Natural killer cell (primary cell): ENCODE measurements around the gene MOB1A. TPM values are rescaled to one million over a fixed set of nuclear protein-coding genes. Genes with fewer than 3 reads are reported as not detected.

ENCODE experiments used
- ATAC-seq, 3 donors: fragments of 150-1000 bp in 2 of 3; fragments of 200-7000 bp in 1 of 3; cut with Tn5 transposase; 1 replicate in 1 of 3; 2 replicates in 2 of 3; pipeline ENCODE4 v1.10.0; 2021; ENCODE audit warnings: mild to moderate bottlenecking in 2 of 3, moderate library complexity in 2 of 3
- DNase-seq, 2 donors: peaks; one replicate each; pipeline versions ENCODE4 v3.0.0 to v3.0.0-alpha.2; 2013 to 2021; ENCODE audit warnings: mixed read lengths in 1 of 2
- H3K27ac ChIP-seq: one replicate; pipeline ENCODE4 v1.5.1; 2013; ENCODE audit warnings: mild to moderate bottlenecking, low read length
- H3K27me3 ChIP-seq: one replicate; pipeline ENCODE4 v1.6.1; 2013; ENCODE audit warnings: low read length; ENCODE audit not compliant: control insufficient read depth, insufficient read depth
- H3K36me3 ChIP-seq: one replicate; pipeline ENCODE4 v1.6.1; 2013; ENCODE audit warnings: low read length; ENCODE audit not compliant: control insufficient read depth, insufficient read depth
- H3K4me1 ChIP-seq: one replicate; pipeline ENCODE4 v1.6.1; 2013; ENCODE audit warnings: low read length; ENCODE audit not compliant: control insufficient read depth, insufficient read depth
- H3K4me3 ChIP-seq: one replicate; pipeline ENCODE4 v1.5.1; 2013; ENCODE audit warnings: low read length
- H3K9me3 ChIP-seq: one replicate; pipeline ENCODE4 v1.6.1; 2013; ENCODE audit warnings: low read length; ENCODE audit not compliant: control insufficient read depth, insufficient read depth
- H3K27ac Mint-ChIP-seq, 2 donors: one replicate each; pipeline ENCODE4 v1.8.0; 2022; ENCODE audit warnings: mild to moderate bottlenecking in 2 of 2, mixed read lengths in 2 of 2, moderate library complexity in 1 of 2
- H3K27me3 Mint-ChIP-seq, 2 donors: one replicate each; pipeline ENCODE4 v1.8.0; 2022; ENCODE audit warnings: low read depth in 2 of 2, mixed read lengths in 2 of 2
- H3K36me3 Mint-ChIP-seq: one replicate; pipeline ENCODE4 v1.8.0; 2022; ENCODE audit warnings: mixed read lengths
- H3K4me1 Mint-ChIP-seq, 2 donors: one replicate each; pipeline ENCODE4 v1.8.0; 2022; ENCODE audit warnings: mixed read lengths in 2 of 2
- H3K4me3 Mint-ChIP-seq: one replicate; pipeline ENCODE4 v1.8.0; 2022; ENCODE audit warnings: mild to moderate bottlenecking, moderate library complexity, mixed read lengths
- H3K9me3 Mint-ChIP-seq, 2 donors: one replicate each; pipeline ENCODE4 v1.8.0; 2022; ENCODE audit warnings: mixed read lengths in 2 of 2
- CTCF ChIP-seq: fragments of 200-600 bp; IDR thresholded peaks from one replicate; pipeline ENCODE4 v1.8.0; 2022; ENCODE audit warnings: antibody characterized with exemption
- WGBS: methylation state at CpG from one replicate; pipeline ENCODE4 v1.1.7; 2013; ENCODE audit warnings: missing lambda C conversion rate; ENCODE audit not compliant: insufficient coverage; 5-methylcytosine and 5-hydroxymethylcytosine counted together
- intact Hi-C: fragments of 100-400 bp; cut with micrococcal nuclease; formaldehyde crosslinking; loops from one replicate; pipeline ENCODE4 v1.14.2; 2022
- total RNA-seq, 4 donors: library from RNA; stranded (reverse); fragments of 120-200 nt in 1 of 4; gene quantifications; one replicate each; pipeline versions ENCODE4 v1.2.3 to v1.2.4, GENCODE V29; 2013 to 2022

MOB1A gene
- total RNA-seq, 3 donors from 2014 or later (not counting 1 experiment from before 2014, with no cell fraction given), result 211 to 239 (median 222) TPM

DNA sequence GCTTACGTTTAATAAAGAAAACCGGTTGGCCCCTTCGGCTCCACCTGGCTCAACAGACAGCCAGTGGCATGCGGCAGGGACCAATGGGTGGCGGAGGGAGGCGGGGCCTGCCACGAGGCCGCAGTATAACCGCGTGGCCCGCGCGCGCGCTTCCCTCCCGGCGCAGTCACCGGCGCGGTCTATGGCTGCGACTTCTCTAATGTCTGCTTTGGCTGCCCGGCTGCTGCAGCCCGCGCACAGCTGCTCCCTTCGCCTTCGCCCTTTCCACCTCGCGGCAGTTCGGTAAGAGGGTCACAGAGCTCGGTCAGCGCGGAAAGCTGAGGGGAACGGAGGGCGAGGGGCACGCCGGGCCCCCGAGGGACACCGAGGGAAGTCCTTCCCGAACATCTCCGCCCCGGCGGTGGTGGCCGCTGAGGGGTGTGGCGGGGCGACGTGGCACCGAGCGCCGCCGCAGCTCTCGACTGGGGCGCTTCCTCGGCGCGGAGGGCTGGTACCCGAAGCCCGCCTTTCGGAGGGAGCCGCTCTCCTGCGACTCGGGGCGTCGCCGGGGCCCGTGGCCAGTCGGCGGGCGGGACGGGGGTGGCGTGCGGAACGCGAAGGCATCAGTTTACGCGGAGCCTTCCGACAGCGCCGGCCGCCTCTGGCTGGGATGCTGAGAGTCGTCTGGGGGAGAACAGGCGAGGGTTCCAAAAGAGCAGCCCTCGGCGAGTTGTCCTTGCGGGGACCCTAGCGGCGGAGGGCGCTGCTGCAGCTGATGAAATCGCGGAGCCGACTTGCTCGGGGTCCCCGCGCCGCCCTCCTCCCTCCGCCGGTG lies 20.0 kb upstream of the MOB1A start, which contains the start of gene MTHFD2:
MTHFD2 (plus strand) TSS at position 155 of the 814 bp plus-strand sequence; CDS start at position 182, 27 bp downstream.
- peak; percentile 84 to 93 for DNase-seq
- peaks cover 30% of the 10 kb centered on the region in 2 donors for H3K4me1 Mint-ChIP-seq
- under 1% methylated on average over 96 of the region's 96 CpGs for WGBS
- Histone ChIP-seq H3K4me1 (peaks cover 15% of the 10 kb centered on the region), H3K27me3 (no peaks in the 10 kb centered on the region), H3K9me3 (no peaks in the 10 kb centered on the region), H3K27ac (peak within 1 kb of the TSS; percentile 84), H3K36me3 (no peaks in the 10 kb centered on the region), H3K4me3 (peak within 1 kb of the TSS; percentile 71)
- H3K27me3 Mint-ChIP-seq, result no peaks in the 10 kb centered on the region
- ATAC-seq, result peak; percentile 82 to 95 (median 88)
- intact Hi-C loops, result loop anchor here (1.0 kb wide), 2 partner anchors 8 to 20 kb away; partner anchors contain the start of gene MOB1A
- H3K4me3 Mint-ChIP-seq, result peak within 1 kb of the TSS; percentile 99
- H3K9me3 Mint-ChIP-seq, result no peaks in the 10 kb centered on the region
- TF ChIP-seq CTCF, result peak; percentile 85
- H3K27ac Mint-ChIP-seq, result peak within 1 kb of the TSS; percentile 98 to 99
- H3K36me3 Mint-ChIP-seq, result no peaks in the 10 kb centered on the region

- peaks cover 15% of the 10 kb centered on the region for H3K4me1 ChIP-seq
- H3K27ac Mint-ChIP-seq, result peak overlapping the region; percentile 98 to 99
- no peaks in the 10 kb centered on the region for H3K9me3 Mint-ChIP-seq
- DNase-seq, result no peak
- peak overlapping the region; percentile 84 for H3K27ac ChIP-seq
- peak overlapping the region; percentile 99 for H3K4me3 Mint-ChIP-seq
- intact Hi-C loops, result loop anchor here (1.0 kb wide), 2 partner anchors 8 to 20 kb away; partner anchors contain the start of gene MOB1A
- peak overlapping the region; percentile 71 for H3K4me3 ChIP-seq
- H3K27me3 Mint-ChIP-seq, result no peaks in the 10 kb centered on the region
- peaks cover 30% of the 10 kb centered on the region in 2 donors for H3K4me1 Mint-ChIP-seq
- no peak for ATAC-seq
- H3K27me3 ChIP-seq, result no peaks in the 10 kb centered on the region
- no peaks in the 10 kb centered on the region for H3K36me3 Mint-ChIP-seq
- no peaks in the 10 kb centered on the region for H3K36me3 ChIP-seq
- no peaks in the 10 kb centered on the region for H3K9me3 ChIP-seq
- 29% methylated on average over 16 of the region's 18 CpGs for WGBS
- no peak for TF ChIP-seq CTCF
These were observed 19.4 kb upstream of the MOB1A start for GRCh38 chr2:74198023-74198460.

DNA sequence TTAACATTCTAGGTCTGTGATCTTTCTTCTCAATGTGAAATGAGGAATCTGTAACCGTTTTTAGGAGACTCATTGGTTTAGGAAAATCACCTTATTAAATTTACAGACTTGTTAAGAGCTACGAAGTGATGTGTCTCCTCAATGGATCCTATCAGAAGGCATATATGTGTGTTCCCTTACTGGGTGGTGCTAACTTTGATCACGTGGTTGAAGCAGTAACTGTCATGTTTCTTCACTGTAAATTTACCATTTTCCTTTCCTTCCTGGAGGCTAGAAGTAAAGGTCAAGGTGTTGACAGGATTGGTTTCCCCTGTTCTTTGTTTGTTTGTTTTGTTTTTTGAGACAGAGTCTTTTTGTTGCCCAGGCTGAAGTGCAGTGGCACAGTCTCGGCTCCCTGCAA lies 18.4 kb upstream of the MOB1A start:
- Histone ChIP-seq H3K27ac (no peak overlapping the region), H3K36me3 (no peaks in the 10 kb centered on the region), H3K4me3 (no peak overlapping the region), H3K27me3 (no peaks in the 10 kb centered on the region), H3K4me1 (peaks cover 15% of the 10 kb centered on the region), H3K9me3 (no peaks in the 10 kb centered on the region)
- WGBS, result 80% methylated on average over 3 of the region's 4 CpGs
- no peak overlapping the region for H3K27ac Mint-ChIP-seq
- no peaks in the 10 kb centered on the region for H3K27me3 Mint-ChIP-seq
- H3K9me3 Mint-ChIP-seq, result no peaks in the 10 kb centered on the region
- no peaks in the 10 kb centered on the region for H3K36me3 Mint-ChIP-seq
- no peak for ATAC-seq
- no peak for TF ChIP-seq CTCF
- H3K4me3 Mint-ChIP-seq, result no peak overlapping the region
- intact Hi-C loops, result no loop called here
- peaks cover 30% of the 10 kb centered on the region in 2 donors for H3K4me1 Mint-ChIP-seq
- no peak for DNase-seq
